ENCODE measurements around the gene DUSP5.

The DUSP5 gene, protein sequence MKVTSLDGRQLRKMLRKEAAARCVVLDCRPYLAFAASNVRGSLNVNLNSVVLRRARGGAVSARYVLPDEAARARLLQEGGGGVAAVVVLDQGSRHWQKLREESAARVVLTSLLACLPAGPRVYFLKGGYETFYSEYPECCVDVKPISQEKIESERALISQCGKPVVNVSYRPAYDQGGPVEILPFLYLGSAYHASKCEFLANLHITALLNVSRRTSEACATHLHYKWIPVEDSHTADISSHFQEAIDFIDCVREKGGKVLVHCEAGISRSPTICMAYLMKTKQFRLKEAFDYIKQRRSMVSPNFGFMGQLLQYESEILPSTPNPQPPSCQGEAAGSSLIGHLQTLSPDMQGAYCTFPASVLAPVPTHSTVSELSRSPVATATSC

DNA sequence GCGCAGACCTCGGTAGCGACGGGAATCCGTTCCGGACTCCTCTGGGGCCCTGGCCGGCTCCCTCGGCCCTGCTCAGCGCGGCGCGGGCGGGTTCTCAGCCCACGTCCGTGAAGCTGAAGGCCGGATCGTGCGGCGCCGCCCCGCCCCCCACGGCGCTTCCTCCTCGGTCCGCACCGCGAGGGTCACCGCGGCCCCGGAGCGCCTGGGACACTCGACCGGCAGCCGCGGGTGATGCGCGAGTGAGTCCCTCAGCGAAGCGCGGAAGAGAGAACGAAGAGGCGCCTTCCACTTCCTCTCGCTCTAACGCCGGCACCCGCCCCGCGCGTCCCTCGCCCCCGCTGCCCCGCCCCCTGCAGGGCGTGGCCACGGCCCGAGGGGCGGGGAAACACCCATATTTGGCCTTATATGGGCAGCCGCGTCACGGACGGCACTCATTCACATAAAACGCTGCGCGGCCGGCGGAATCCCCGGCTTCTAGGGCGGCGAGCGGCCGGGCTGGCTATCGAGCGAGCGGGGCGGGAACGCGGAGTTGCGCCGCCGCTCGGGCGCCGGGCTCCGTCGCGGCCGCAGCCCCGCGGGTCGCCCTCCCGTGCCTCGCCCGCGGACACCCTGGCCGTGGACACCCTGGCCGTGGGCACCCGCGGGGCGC is at the start of gene DUSP5:
DUSP5 (plus strand) TSS at position 470 of the 649 bp plus-strand sequence. CDS start 215 bp downstream, outside the sequence.
- H3K4me3 ChIP-seq (ENCODE audit: low read length) = peak within 1 kb of the TSS; percentile 77
- peak; percentile 96 for DNase-seq (ENCODE audit: low read depth)
- TF ChIP-seq, protein P1, sequence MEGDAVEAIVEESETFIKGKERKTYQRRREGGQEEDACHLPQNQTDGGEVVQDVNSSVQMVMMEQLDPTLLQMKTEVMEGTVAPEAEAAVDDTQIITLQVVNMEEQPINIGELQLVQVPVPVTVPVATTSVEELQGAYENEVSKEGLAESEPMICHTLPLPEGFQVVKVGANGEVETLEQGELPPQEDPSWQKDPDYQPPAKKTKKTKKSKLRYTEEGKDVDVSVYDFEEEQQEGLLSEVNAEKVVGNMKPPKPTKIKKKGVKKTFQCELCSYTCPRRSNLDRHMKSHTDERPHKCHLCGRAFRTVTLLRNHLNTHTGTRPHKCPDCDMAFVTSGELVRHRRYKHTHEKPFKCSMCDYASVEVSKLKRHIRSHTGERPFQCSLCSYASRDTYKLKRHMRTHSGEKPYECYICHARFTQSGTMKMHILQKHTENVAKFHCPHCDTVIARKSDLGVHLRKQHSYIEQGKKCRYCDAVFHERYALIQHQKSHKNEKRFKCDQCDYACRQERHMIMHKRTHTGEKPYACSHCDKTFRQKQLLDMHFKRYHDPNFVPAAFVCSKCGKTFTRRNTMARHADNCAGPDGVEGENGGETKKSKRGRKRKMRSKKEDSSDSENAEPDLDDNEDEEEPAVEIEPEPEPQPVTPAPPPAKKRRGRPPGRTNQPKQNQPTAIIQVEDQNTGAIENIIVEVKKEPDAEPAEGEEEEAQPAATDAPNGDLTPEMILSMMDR (IDR thresholded peaks at IDR 0.05; ENCODE audit: insufficient read depth, low read depth, low read length, missing control alignments) = no peak

DNA sequence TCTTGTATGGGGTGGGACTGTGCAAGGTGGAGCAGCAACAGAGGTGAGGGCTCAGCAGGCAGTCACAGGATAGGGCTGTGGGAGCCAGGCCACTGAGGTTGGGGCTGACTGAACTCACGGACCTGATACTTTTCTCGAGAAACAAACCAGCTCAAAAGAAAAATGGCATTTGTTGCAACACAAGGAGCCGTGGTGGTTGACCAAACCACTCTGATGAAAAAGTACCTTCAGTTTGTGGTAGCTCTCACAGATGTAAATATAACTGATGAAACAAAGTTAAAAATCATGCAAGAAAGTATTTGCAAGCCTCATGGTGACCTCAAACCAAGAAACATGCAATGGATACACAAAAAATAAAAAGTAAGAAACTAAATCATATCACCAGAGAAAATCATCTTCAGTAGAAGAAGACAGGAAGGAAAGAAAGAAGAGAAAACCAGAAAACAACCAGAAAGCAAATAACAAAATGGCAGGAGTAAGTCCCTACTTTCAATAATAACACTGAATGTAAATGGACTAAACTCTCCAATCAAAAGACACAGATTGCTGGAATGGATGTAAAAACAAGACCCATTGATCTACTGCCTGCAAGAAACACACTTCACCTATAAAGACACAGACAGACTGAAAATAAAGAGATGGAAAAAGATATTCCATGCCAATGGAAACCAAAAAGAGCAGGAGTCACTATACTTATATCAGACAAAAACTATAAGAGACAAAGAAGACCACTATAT is 48.9 kb upstream of the DUSP5 start:
- no peak for DNase-seq (ENCODE audit: low read depth)
- TF ChIP-seq, protein P1 (IDR thresholded peaks at IDR 0.05; ENCODE audit: insufficient read depth, low read depth, low read length, missing control alignments) = no peak
- H3K4me3 ChIP-seq (ENCODE audit: low read length) = no peak overlapping the region

DNA sequence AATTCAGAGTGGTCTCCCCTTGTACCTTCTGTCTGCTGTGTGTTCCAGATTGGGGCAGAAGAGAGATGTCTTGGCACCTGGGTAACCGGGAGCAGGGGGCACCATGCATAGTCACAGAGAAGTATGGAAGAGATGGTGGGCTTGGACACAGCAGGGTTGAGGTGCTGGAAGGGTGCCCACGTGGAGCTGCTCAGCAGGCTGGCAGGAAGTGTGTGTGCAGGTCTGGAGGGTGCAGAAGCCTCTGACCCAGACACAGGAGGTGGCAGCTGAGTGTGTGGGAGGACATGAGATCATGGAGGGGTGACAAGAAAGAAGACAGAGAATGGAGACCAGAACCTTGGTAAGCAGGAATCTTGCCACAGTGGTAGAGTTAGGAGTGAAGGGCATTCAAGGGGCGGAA is 42.3 kb upstream of the DUSP5 start:
- DNase-seq (ENCODE audit: low read depth) = no peak
- TF ChIP-seq, protein P1 (IDR thresholded peaks at IDR 0.05; ENCODE audit: insufficient read depth, low read depth, low read length, missing control alignments) = no peak
- no peak overlapping the region for H3K4me3 ChIP-seq (ENCODE audit: low read length)

DNA sequence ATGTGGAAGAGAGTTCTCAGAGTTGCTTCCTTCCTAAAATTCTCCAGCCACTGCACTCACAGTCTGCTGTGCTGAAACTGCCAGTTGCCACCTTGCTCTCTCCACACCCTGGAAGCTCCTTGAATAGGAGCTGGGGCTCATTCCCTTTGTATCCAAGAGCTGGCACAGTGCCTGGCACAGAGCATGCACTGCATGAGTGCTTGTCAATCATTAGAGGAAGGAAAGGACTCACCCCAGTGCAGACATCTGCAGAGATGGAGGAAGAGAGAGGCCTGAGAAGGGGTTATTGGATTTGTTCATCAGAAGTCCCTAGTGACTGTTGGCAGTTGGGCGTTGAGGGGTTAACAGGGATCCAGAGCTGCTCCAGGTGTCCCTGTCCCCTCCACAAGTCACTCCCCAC is 41.7 kb upstream of the DUSP5 start:
- no peak overlapping the region for H3K4me3 ChIP-seq (ENCODE audit: low read length)
- peak; percentile 27 for DNase-seq (ENCODE audit: low read depth)
- TF ChIP-seq, protein P1 (IDR thresholded peaks at IDR 0.05; ENCODE audit: insufficient read depth, low read depth, low read length, missing control alignments) = no peak

DNA sequence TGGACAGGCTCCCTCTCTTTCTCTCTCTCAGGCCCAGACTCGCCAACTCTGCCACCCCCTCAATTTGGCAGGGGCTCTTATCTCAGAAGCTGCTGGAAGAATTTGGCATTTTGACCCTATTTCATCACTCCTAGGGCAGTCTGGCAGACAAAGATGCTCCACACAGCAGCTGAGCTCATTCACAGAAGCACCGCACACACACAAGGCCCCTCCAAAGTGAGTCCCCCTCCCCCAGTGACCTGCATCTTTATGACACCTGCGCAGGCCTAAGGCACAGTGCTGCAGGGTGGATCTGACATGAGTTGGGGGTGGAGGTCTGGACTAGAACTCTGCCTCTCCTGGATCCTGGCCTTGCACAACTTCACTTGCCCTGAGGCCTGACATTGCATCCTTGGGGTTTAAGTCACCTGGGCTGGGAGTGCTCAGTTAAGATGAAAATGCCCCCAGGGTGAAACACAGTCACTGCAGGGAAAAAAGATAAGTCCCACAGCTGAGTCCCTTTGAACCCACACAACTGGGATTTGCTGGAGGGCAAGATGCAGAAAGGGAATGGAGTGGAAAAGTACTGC is 41.1 kb upstream of the DUSP5 start:
- H3K4me3 ChIP-seq (ENCODE audit: low read length) = no peak overlapping the region
- peak; percentile 84 for DNase-seq (ENCODE audit: low read depth)
- TF ChIP-seq, protein P1 (IDR thresholded peaks at IDR 0.05; ENCODE audit: insufficient read depth, low read depth, low read length, missing control alignments) = no peak

DNA sequence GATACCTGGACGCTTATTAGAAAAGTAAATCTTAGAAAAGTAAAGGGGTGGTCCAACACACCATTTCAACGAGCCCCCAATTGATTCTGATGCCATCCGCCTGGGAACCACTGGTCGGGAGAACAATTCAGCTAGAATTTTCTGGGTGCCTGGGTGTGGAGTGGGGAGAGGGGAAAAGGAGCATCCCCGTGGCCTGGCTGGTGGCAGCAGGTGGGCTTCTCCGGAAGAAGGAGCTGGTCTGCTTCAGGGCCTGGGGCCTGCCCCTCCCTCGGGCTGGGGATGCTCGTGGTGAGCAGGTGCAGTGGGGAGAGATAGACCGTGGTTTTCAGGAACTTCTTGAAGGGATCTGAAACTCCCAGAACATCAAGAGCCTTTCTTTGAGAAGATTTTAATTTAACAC is 39.9 kb upstream of the DUSP5 start:
- TF ChIP-seq, protein P1 (IDR thresholded peaks at IDR 0.05; ENCODE audit: insufficient read depth, low read depth, low read length, missing control alignments) = no peak
- no peak overlapping the region for H3K4me3 ChIP-seq (ENCODE audit: low read length)
- DNase-seq (ENCODE audit: low read depth) = no peak
